Stomach (tissue), 9 donors: ENCODE measurements around the gene ZNF813. TPM values are rescaled to one million over a fixed set of nuclear protein-coding genes. Genes with fewer than 3 reads are reported as not detected.

Experiments used
- DNase-seq, 2 donors: peaks; one replicate each; pipeline versions ENCODE4 v3.0.0 to v3.0.0-alpha.2; 2013 to 2019
- H3K27ac ChIP-seq, 5 donors: fragments of 200-600 bp in 4 of 5; sonication (generic) in 4 of 5; one replicate each; pipeline ENCODE4 v1.5.1; 2013 to 2019; ENCODE audit warnings: mild to moderate bottlenecking in 1 of 5, moderate library complexity in 1 of 5
- H3K27me3 ChIP-seq, 3 donors: fragments of 200-600 bp; sonication (generic); one replicate each; pipeline ENCODE4 v1.5.1; 2017 to 2019; ENCODE audit warnings: mixed run types in 1 of 3
- H3K36me3 ChIP-seq, 4 donors: fragments of 200-600 bp; sonication (generic); 1 replicate in 3 of 4; 2 replicates in 1 of 4; pipeline ENCODE4 v1.5.1; 2016 to 2019
- H3K4me1 ChIP-seq, 4 donors: fragments of 200-600 bp; sonication (generic); one replicate each; pipeline ENCODE4 v1.5.1; 2016 to 2019
- H3K4me3 ChIP-seq, 4 donors: fragments of 200-600 bp; sonication (generic) in 3 of 4; one replicate each; pipeline ENCODE4 v1.5.1; 2016 to 2019; ENCODE audit warnings: mild to moderate bottlenecking in 1 of 4
- H3K9me3 ChIP-seq, 4 donors: fragments of 200-600 bp; sonication (generic); one replicate each; pipeline ENCODE4 v1.5.1; 2016 to 2019
- CTCF ChIP-seq, 7 experiments: fragments of 450-650 bp in 4 of 7; fragments of 200-600 bp in 3 of 7; sonication (generic) in 3 of 7; IDR thresholded peaks; one replicate each; pipeline ENCODE4 v1.5.1; 2016 to 2019; ENCODE audit warnings: antibody characterized with exemption in 7 of 7, control low read depth in 2 of 7, mild to moderate bottlenecking in 1 of 7
- EP300 ChIP-seq: sonication (generic); formaldehyde crosslinking; IDR thresholded peaks from one replicate; pipeline ENCODE4 v1.6.1; 2017; ENCODE audit warnings: antibody characterized with exemption
- POLR2A ChIP-seq, 4 donors: fragments of 450-650 bp; IDR thresholded peaks; one replicate each; pipeline ENCODE4 v1.6.1; 2016; ENCODE audit warnings: antibody characterized with exemption in 4 of 4, control low read depth in 2 of 4, mild to moderate bottlenecking in 1 of 4, moderate library complexity in 1 of 4
- POLR2AphosphoS5 ChIP-seq, 3 donors: sonication (generic); formaldehyde crosslinking; IDR thresholded peaks; one replicate each; pipeline ENCODE4 v1.6.1; 2016; ENCODE audit warnings: antibody characterized with exemption in 3 of 3
- WGBS, 5 donors: extraction: QIAGEN DNeasy Blood & Tissue Kit in 3 of 5; methylation state at CpG; one replicate each; pipeline versions ENCODE4 v1.1.5 to v1.1.7; 2013 to 2018; 5-methylcytosine and 5-hydroxymethylcytosine counted together
- intact Hi-C: fragments of 100-400 bp; cut with DNase I; formaldehyde crosslinking; loops from one replicate; pipeline ENCODE4 v1.15.1; 2023; ENCODE audit warnings: low total_unique reads
- polyA plus RNA-seq, 3 donors: library from polyadenylated mRNA; stranded (reverse); fragments of 200-250 nt; gene quantifications; one replicate each; pipeline ENCODE4 v1.2.3, GENCODE V29; 2013
- total RNA-seq, 5 donors: library from RNA; depleted of rRNA; stranded (reverse); fragments of >200 nt; gene quantifications; one replicate each; pipeline versions ENCODE4 v1.1.0 to v1.2.3, GENCODE V29; 2014 to 2016
- donor health status: healthy with polysubstance abuse.
- donor health status: Bipolar disorder and iron deficiency.
- donor health status: healthy.

ZNF813 gene
- total and polyA plus RNA-seq, 8 donors: 0.45 to 6.8 (median 1.6) TPM

- WGBS, 5 donors: 59 to 70% (median 63%) methylated on average over 5 of the region's 5 CpGs
- H3K27me3 ChIP-seq: no peaks in the 10 kb centered on the region
- H3K27ac ChIP-seq: no peak overlapping the region
Observed at GRCh38 chr19:53517114-53517741, 49.7 kb downstream of the ZNF813 start.

GRCh38 chr19:53518121-53518520 is 50.6 kb downstream of the ZNF813 start:
- intact Hi-C loops: loop anchor here (10.0 kb wide), 2 partner anchors 83 to 323 kb away; partner anchors contain the start of genes ZNF665 and ZNF761
- no peak overlapping the region for H3K4me3 ChIP-seq
- no peak overlapping the region for H3K27ac ChIP-seq
- H3K4me1 ChIP-seq: peaks cover 8 to 18% (median 17%) of the 10 kb centered on the region in 4 donors
- TF ChIP-seq EP300: no peak
- H3K27me3 ChIP-seq: no peaks in the 10 kb centered on the region
- H3K36me3 ChIP-seq: no peaks in the 10 kb centered on the region
- peaks cover 0 to 22% (median 7%) of the 10 kb centered on the region in 4 donors for H3K9me3 ChIP-seq
- no peak for DNase-seq
- 78 to 85% (median 84%) methylated on average over 4 of the region's 4 CpGs for WGBS, 5 donors

More at GRCh38 chr19:53517114-53517741, 49.7 kb downstream of the ZNF813 start:
- no peak for TF ChIP-seq CTCF (IDR thresholded peaks at IDR 0.05)
- TF ChIP-seq POLR2AphosphoS5 (IDR thresholded peaks at IDR 0.05): no peak
- no peak for TF ChIP-seq EP300
- no peak for TF ChIP-seq POLR2A (IDR thresholded peaks at IDR 0.05)
- Histone ChIP-seq H3K9me3 (peaks cover 0 to 22% (median 7%) of the 10 kb centered on the region in 4 donors), H3K4me3 (no peak overlapping the region), H3K36me3 (no peaks in the 10 kb centered on the region), H3K4me1 (peaks cover 8 to 18% (median 17%) of the 10 kb centered on the region in 4 donors)
- DNase-seq: no peak
- intact Hi-C loops: loop anchor here (10.0 kb wide), 2 partner anchors 82 to 322 kb away; partner anchors contain the start of genes ZNF665 and ZNF761

- Histone ChIP-seq H3K4me1 (peaks cover 8 to 18% (median 17%) of the 10 kb centered on the region in 4 donors), H3K9me3 (peaks cover 0 to 22% (median 7%) of the 10 kb centered on the region in 4 donors), H3K27me3 (no peaks in the 10 kb centered on the region), H3K36me3 (no peaks in the 10 kb centered on the region), H3K27ac (no peak overlapping the region), H3K4me3 (no peak overlapping the region)
- no peak for TF ChIP-seq EP300
- TF ChIP-seq POLR2A (IDR thresholded peaks at IDR 0.05): no peak
- TF ChIP-seq POLR2AphosphoS5 (IDR thresholded peaks at IDR 0.05): no peak
- no peak for TF ChIP-seq CTCF (IDR thresholded peaks at IDR 0.05)
- intact Hi-C loops: loop anchor here (10.0 kb wide), 2 partner anchors 84 to 324 kb away; partner anchors contain the start of genes ZNF665 and ZNF761
- DNase-seq: peak in 1 of 2 donors; percentile 12
- 59 to 75% (median 61%) methylated on average over 1 of the region's 1 CpG for WGBS, 5 donors
Observed at GRCh38 chr19:53518716-53519115, 51.2 kb downstream of the ZNF813 start.

GRCh38 chr19:53519446-53519845 is 51.9 kb downstream of the ZNF813 start:
- H3K36me3 ChIP-seq: no peaks in the 10 kb centered on the region
- H3K4me1 ChIP-seq: peaks cover 8 to 18% (median 17%) of the 10 kb centered on the region in 4 donors
- no peak for TF ChIP-seq EP300
- no peak for TF ChIP-seq CTCF (IDR thresholded peaks at IDR 0.05)
- no peak for TF ChIP-seq POLR2A (IDR thresholded peaks at IDR 0.05)
- TF ChIP-seq POLR2AphosphoS5 (IDR thresholded peaks at IDR 0.05): no peak
- H3K9me3 ChIP-seq: peaks cover 0 to 22% (median 8%) of the 10 kb centered on the region in 4 donors
- WGBS, 5 donors: 86 to 90% (median 87%) methylated on average over 7 of the region's 7 CpGs
- no peaks in the 10 kb centered on the region for H3K27me3 ChIP-seq
- DNase-seq: peak in 1 of 2 donors; percentile 32
- no peak overlapping the region for H3K4me3 ChIP-seq
- H3K27ac ChIP-seq: peak overlapping the region in 1 of 5 donors; percentile 74
- intact Hi-C loops: loop anchor here (10.0 kb wide), 2 partner anchors 85 to 325 kb away; partner anchors contain the start of genes ZNF665 and ZNF761
